Stimulated activated CD4-positive, alpha-beta T cell treated with anti-CD3 and anti-CD28 coated beads, Interleukin-4, amount 100 ng/mL, for 1 hour (primary cell): ENCODE data around the gene HEYL.
"Not testable (repeated sequence)": the region's sequence is repeated elsewhere in the genome, so short reads cannot be mapped to it uniquely, and the experiment has no call there.

Experiments used
- DNase-seq: peaks from one replicate; pipeline ENCODE4 v3.0.0-alpha.2; 2020

Gene HEYL

DNA sequence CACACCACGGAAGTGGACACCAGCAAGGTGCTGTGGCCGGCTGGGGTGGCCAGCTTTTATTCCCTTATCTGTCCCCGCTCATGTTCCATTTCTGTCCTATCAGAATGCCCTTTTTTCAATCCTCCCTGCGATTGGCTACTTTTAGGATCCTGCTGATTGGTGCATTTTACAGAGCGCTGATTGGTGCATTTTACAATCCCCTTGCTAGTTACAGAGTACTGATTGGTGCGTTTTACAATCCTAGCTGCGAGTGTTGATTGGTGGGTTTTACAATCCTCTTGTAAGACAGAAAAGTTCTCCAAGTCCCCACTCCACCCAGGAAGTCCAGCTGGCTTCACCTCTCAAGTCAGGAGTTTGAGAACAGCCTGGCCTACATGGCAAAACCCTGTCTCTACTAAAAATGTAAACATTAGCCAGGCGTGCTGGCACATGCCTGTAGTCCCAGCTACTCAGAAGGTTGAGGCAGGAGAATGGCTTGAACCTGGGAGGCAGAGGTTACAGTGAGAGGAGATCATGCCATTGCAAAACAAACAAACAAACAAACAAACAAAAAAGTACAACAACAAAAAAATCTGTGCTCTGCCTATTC is 37.7 kb downstream of the HEYL start:
- not testable (repeated sequence) for DNase-seq

- no peak for DNase-seq
Observed at GRCh38 chr1:39596163-39596562, 43.3 kb downstream of the HEYL start.

DNA sequence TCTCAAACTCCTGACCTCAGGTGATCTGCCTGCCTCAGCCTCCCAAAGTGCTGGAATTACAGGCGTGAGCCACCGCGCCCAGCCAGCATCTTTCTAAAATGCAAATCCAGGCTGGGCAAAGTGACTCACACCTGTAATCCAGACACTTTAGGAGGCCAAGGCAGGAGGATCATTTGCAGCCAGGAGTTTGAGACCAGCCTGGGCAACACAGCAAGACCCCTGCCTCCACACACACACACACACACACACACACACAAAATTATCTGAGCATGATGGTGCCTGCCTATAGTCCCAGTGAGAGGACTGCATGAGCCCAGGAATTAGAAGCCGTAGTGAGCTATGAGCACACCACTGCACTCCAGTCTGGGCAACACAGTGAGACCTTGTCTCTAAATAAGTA is 46.1 kb downstream of the HEYL start:
- no peak for DNase-seq

DNA sequence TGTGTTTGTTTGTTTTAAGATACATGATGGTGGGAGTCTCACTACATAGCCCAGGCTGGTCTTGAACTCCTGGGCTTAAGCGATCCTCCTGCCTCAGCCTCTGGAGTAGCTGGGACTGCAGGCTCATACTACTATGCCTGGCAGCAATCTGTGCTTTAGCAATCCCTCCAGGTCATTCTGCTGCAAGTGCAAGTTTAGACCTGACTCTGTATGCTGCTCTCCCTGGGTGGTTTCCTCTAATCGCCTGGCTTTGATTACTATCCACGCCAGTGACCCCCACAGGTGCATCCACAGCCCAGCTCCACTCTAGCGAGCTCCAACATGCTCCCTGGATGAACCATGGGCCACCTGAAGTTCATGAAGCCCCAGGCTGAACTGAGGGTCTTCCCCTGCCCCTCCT is 47.4 kb downstream of the HEYL start:
- DNase-seq, result no peak

DNA sequence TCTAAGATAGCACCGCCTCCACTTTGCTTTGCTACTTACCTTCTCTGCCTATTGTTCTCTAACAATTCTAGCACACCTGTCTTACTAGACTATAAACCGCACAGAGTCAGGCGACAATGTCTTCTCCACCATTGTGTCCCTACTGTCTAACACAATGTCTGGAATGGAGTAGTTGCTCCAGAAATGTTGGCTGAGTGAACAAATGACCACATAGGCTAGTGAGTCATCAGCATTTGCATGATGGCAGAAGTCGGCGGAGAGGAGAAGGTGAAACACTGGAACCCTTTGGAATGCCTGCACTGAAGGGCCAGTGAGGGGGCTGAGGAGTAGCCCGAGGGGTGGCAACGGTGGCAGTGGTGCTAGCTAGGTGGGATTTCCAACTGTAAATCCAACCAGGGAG is 48.9 kb downstream of the HEYL start:
- no peak for DNase-seq

DNA sequence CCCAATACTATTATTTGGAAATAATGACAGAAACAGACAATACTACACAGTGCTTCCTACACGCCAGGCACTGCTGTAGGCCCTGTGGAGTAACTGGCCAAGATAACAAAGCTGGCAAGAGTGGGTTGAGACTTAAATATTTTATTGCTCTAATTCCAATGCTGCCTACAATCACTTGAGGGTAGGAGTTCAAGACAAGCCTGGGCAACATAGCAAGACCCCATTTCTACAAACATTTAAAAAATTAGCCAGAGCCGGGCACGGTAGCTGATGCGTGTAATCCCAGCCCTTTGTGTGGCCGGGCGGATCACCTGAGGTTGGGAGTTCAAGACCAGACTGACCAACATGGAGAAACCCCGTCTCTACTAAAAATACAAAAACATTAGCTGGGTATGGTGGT is 53.5 kb downstream of the HEYL start:
- DNase-seq, result no peak

- DNase-seq, result peak; percentile 36
Observed at GRCh38 chr1:39576016-39576657, 63.3 kb downstream of the HEYL start.

- peak; percentile 48 for DNase-seq
Observed at GRCh38 chr1:39575191-39576015, 64.0 kb downstream of the HEYL start.

GRCh38 chr1:39574646-39575045 is 64.8 kb downstream of the HEYL start:
- DNase-seq, result no peak
